Astrocyte (in vitro differentiated cells and primary cell): Measurements from ENCODE around the gene DOLPP1.

Experiments
- CTCF ChIP-seq: IDR thresholded peaks from 2 replicates; pipeline ENCODE4 v1.5.1; 2011; ENCODE audit warnings: low read depth, mild to moderate bottlenecking, inconsistent platforms, low read length, moderate library complexity; ENCODE audit not compliant: insufficient read depth
- EZH2 ChIP-seq: IDR thresholded peaks from 2 replicates; pipeline ENCODE4 v1.6.1; 2012; ENCODE audit warnings: mild to moderate bottlenecking, low read length, inconsistent platforms; ENCODE audit not compliant: insufficient read depth

GRCh38 chr9:129074106-129074505, 6.8 kb upstream of the DOLPP1 start:
- TF ChIP-seq EZH2 (no peak), CTCF (no peak)
